ENCODE measurements around the gene SNORC.

SNORC gene

GRCh38 chr2:232919141-232919540 is 49.1 kb downstream of the SNORC start:
- Histone ChIP-seq H3K36me3 (ENCODE audit: insufficient read depth) (no peaks in the 10 kb centered on the region), H3K4me2 (no peak overlapping the region), H3K27me3 (ENCODE audit: insufficient read depth, low read depth) (no peaks in the 10 kb centered on the region), H2AFZ (ENCODE audit: low read depth) (no peak overlapping the region), H3K9ac (no peak overlapping the region), H4K20me1 (ENCODE audit: insufficient read depth) (no peaks in the 10 kb centered on the region), H3K4me1 (ENCODE audit: low read depth, poor library complexity, severe bottlenecking) (no peaks in the 10 kb centered on the region), H3K4me3 (IDR thresholded peaks at IDR 0.05; ENCODE audit: insufficient read depth, low read depth, low read length) (no peak overlapping the region), H3K27ac (no peak overlapping the region), H3K79me2 (ENCODE audit: insufficient read depth, low read depth) (no peaks in the 10 kb centered on the region)
- no peak for TF ChIP-seq CTCF (conservative IDR thresholded peaks at IDR 0.05; ENCODE audit: low read depth, low read length)

- H4K20me1 ChIP-seq (ENCODE audit: insufficient read depth): no peaks in the 10 kb centered on the region
- H3K27ac ChIP-seq: no peak overlapping the region
- no peak overlapping the region for H3K4me3 ChIP-seq (IDR thresholded peaks at IDR 0.05; ENCODE audit: insufficient read depth, low read depth, low read length)
- TF ChIP-seq CTCF (conservative IDR thresholded peaks at IDR 0.05; ENCODE audit: low read depth, low read length): no peak
- no peak overlapping the region for H3K4me2 ChIP-seq
- H3K4me1 ChIP-seq (ENCODE audit: low read depth, poor library complexity, severe bottlenecking): no peaks in the 10 kb centered on the region
- H2AFZ ChIP-seq (ENCODE audit: low read depth): no peak overlapping the region
- no peaks in the 10 kb centered on the region for H3K36me3 ChIP-seq (ENCODE audit: insufficient read depth)
- no peaks in the 10 kb centered on the region for H3K79me2 ChIP-seq (ENCODE audit: insufficient read depth, low read depth)
- no peak overlapping the region for H3K9ac ChIP-seq
- no peaks in the 10 kb centered on the region for H3K27me3 ChIP-seq (ENCODE audit: insufficient read depth, low read depth)
Observed at GRCh38 chr2:232920055-232920454, 50.0 kb downstream of the SNORC start.

- no peak overlapping the region for H3K4me3 ChIP-seq (IDR thresholded peaks at IDR 0.05; ENCODE audit: insufficient read depth, low read depth, low read length)
- no peak overlapping the region for H2AFZ ChIP-seq (ENCODE audit: low read depth)
- H3K27ac ChIP-seq: no peak overlapping the region
- no peaks in the 10 kb centered on the region for H3K27me3 ChIP-seq (ENCODE audit: insufficient read depth, low read depth)
- H3K79me2 ChIP-seq (ENCODE audit: insufficient read depth, low read depth): no peaks in the 10 kb centered on the region
- no peaks in the 10 kb centered on the region for H3K4me1 ChIP-seq (ENCODE audit: low read depth, poor library complexity, severe bottlenecking)
- no peaks in the 10 kb centered on the region for H4K20me1 ChIP-seq (ENCODE audit: insufficient read depth)
- H3K9ac ChIP-seq: no peak overlapping the region
- TF ChIP-seq CTCF (conservative IDR thresholded peaks at IDR 0.05; ENCODE audit: low read depth, low read length): no peak
- H3K36me3 ChIP-seq (ENCODE audit: insufficient read depth): no peaks in the 10 kb centered on the region
- H3K4me2 ChIP-seq: no peak overlapping the region
Observed at GRCh38 chr2:232920760-232921159, 50.7 kb downstream of the SNORC start.

GRCh38 chr2:232924433-232924832 is 54.4 kb downstream of the SNORC start:
- Histone ChIP-seq H2AFZ (ENCODE audit: low read depth) (no peak overlapping the region), H3K4me1 (ENCODE audit: low read depth, poor library complexity, severe bottlenecking) (no peaks in the 10 kb centered on the region), H3K36me3 (ENCODE audit: insufficient read depth) (no peaks in the 10 kb centered on the region), H3K9ac (no peak overlapping the region), H3K79me2 (ENCODE audit: insufficient read depth, low read depth) (no peaks in the 10 kb centered on the region), H3K4me3 (IDR thresholded peaks at IDR 0.05; ENCODE audit: insufficient read depth, low read depth, low read length) (no peak overlapping the region), H3K27me3 (ENCODE audit: insufficient read depth, low read depth) (no peaks in the 10 kb centered on the region), H4K20me1 (ENCODE audit: insufficient read depth) (no peaks in the 10 kb centered on the region), H3K27ac (no peak overlapping the region), H3K4me2 (no peak overlapping the region)
- no peak for TF ChIP-seq CTCF (conservative IDR thresholded peaks at IDR 0.05; ENCODE audit: low read depth, low read length)
